HEK293T (cell line): ENCODE measurements around the gene ZMIZ1.

Experiments
- ARNT ChIP-seq: fragments of 450-650 bp; IDR thresholded peaks from 2 replicates; pipeline ENCODE4 v1.6.1; 2017; ENCODE audit warnings: mild to moderate bottlenecking
- BHLHE40 ChIP-seq: fragments of 450-650 bp; IDR thresholded peaks from 2 replicates; pipeline ENCODE4 v1.6.1; 2016; ENCODE audit warnings: mild to moderate bottlenecking, moderate library complexity, borderline replicate concordance
- CTBP1 ChIP-seq: fragments of 450-650 bp; IDR thresholded peaks from 2 replicates; pipeline ENCODE4 v1.6.1; 2016; ENCODE audit warnings: borderline replicate concordance
- ELF4 ChIP-seq: fragments of 450-650 bp; IDR thresholded peaks from 2 replicates; pipeline ENCODE4 v1.6.1; 2017; ENCODE audit warnings: antibody characterized with exemption
- FOXA1 ChIP-seq: fragments of 450-650 bp; IDR thresholded peaks from 2 replicates; pipeline ENCODE4 v1.6.1; 2016; ENCODE audit warnings: mild to moderate bottlenecking
- FOXK2 ChIP-seq: fragments of 450-650 bp; IDR thresholded peaks from 2 replicates; pipeline ENCODE4 v1.6.1; 2016; ENCODE audit warnings: mild to moderate bottlenecking
- FOXM1 ChIP-seq: fragments of 450-650 bp; IDR thresholded peaks from 2 replicates; pipeline ENCODE4 v1.6.1; 2017; ENCODE audit warnings: mild to moderate bottlenecking, borderline replicate concordance
- L3MBTL2 ChIP-seq: fragments of 450-650 bp; conservative IDR thresholded peaks from 2 replicates; pipeline ENCODE4 v1.6.1; 2016; ENCODE audit warnings: mild to moderate bottlenecking
- LEF1 ChIP-seq: fragments of 450-650 bp; IDR thresholded peaks from 2 replicates; pipeline ENCODE4 v1.6.1; 2017; ENCODE audit warnings: mild to moderate bottlenecking, borderline replicate concordance
- PKNOX1 ChIP-seq: fragments of 450-650 bp; IDR thresholded peaks from 2 replicates; pipeline ENCODE4 v1.6.1; 2016
- SP1 ChIP-seq: fragments of 450-650 bp; IDR thresholded peaks from 2 replicates; pipeline ENCODE4 v1.6.1; 2017
- SUZ12 ChIP-seq: fragments of 450-650 bp; IDR thresholded peaks from 2 replicates; pipeline ENCODE4 v1.6.1; 2016; ENCODE audit warnings: mild to moderate bottlenecking
- TARDBP ChIP-seq: fragments of 450-650 bp; IDR thresholded peaks from 2 replicates; pipeline ENCODE4 v1.6.1; 2016
- ZNF384 ChIP-seq: fragments of 450-650 bp; IDR thresholded peaks from 2 replicates; pipeline ENCODE4 v1.6.1; 2016

- TF ChIP-seq ARNT (no peak), LEF1 (no peak), L3MBTL2 (no peak), BHLHE40 (no peak), FOXM1 (no peak), CTBP1 (no peak), ZNF384 (no peak), TARDBP (no peak), ELF4 (no peak), PKNOX1 (no peak), SUZ12 (no peak), FOXK2 (no peak), FOXA1 (no peak), SP1 (no peak)
Measured at GRCh38 chr10:79256264-79256806, 187.6 kb downstream of the ZMIZ1 start.
